GM12864 (cell line): ENCODE measurements around the gene GNAS.

Experiments
- DNase-seq: peaks from one replicate; pipeline ENCODE4 v3.0.0-alpha.2; 2011; ENCODE audit warnings: low read depth
- H3K4me3 ChIP-seq: 2 replicates; pipeline ENCODE4 v1.5.1; 2011; ENCODE audit warnings: mild to moderate bottlenecking, low read depth, low read length, control low read depth
- TF ChIP-seq, protein P1 (sequence below): IDR thresholded peaks from 2 replicates; pipeline ENCODE4 v1.5.1; 2011; ENCODE audit warnings: low read depth, mild to moderate bottlenecking, moderate library complexity, low read length, control low read depth, inconsistent platforms; ENCODE audit errors: missing control alignments

Gene GNAS

DNA sequence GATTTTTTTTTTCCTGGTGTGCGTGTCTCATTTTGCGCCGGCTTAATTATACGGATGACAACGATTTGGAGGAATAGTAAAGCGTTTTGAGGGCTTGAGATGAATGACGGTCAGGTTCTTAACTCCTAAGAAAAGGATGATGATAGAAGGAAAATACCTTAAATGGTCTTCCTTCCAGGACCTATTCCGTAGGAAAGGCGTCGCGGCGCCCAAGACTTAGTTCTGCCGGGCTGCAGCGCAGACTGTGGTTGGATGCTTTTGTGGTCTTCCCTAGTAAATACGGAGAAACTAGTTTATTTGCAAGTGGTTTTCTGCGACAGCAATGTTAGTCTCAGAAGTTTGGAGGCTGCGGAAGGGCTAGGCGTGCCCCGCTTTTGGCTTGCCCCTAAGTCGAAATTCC is 10.2 kb upstream of the GNAS start:
- H3K4me3 ChIP-seq: no peak overlapping the region
- no peak for DNase-seq
- TF ChIP-seq, protein P1, sequence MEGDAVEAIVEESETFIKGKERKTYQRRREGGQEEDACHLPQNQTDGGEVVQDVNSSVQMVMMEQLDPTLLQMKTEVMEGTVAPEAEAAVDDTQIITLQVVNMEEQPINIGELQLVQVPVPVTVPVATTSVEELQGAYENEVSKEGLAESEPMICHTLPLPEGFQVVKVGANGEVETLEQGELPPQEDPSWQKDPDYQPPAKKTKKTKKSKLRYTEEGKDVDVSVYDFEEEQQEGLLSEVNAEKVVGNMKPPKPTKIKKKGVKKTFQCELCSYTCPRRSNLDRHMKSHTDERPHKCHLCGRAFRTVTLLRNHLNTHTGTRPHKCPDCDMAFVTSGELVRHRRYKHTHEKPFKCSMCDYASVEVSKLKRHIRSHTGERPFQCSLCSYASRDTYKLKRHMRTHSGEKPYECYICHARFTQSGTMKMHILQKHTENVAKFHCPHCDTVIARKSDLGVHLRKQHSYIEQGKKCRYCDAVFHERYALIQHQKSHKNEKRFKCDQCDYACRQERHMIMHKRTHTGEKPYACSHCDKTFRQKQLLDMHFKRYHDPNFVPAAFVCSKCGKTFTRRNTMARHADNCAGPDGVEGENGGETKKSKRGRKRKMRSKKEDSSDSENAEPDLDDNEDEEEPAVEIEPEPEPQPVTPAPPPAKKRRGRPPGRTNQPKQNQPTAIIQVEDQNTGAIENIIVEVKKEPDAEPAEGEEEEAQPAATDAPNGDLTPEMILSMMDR: no peak

DNA sequence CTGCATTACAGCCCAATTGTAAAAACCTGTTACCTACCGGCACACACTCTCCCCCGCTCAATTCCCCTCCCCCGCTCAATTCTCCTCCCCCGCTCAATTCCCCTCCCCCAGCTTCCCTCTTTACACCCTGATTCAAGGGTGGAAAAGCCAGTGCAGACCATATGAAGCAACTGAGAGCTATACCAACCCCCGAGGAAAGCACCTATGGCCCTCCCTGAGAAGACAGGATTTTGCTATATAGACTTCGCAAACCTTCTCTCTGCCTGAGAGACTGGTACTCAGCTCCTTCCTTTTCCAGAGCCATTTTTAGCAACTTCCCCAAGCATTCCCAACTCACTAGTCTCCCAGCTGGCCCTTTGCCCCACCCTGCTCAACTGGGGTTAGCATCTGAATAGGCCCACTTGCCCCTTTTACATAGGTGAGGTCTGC is 9.4 kb upstream of the GNAS start:
- H3K4me3 ChIP-seq: no peak overlapping the region
- DNase-seq: no peak
- TF ChIP-seq, protein P1: no peak

DNA sequence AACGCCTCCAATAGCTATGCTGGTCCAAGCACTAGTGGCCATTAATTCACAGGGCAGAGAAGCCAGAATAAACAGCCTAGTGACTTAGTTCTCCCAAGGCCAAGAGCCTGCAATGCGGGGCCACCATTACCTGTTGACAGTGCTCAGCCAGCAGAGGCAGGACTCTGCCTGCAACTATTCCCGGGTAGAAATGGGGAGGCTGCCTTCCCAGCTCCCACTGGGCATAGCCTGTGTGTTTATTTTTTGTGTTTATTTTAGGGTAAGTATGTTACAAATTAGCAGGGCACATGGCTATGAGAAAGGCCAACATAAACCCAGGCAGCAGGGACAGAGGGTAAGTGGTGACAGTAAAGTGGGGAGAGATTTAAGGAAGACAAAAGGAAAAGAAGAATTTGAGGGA is 6.8 kb upstream of the GNAS start:
- H3K4me3 ChIP-seq: no peak overlapping the region
- DNase-seq: no peak
- TF ChIP-seq, protein P1: no peak

DNA sequence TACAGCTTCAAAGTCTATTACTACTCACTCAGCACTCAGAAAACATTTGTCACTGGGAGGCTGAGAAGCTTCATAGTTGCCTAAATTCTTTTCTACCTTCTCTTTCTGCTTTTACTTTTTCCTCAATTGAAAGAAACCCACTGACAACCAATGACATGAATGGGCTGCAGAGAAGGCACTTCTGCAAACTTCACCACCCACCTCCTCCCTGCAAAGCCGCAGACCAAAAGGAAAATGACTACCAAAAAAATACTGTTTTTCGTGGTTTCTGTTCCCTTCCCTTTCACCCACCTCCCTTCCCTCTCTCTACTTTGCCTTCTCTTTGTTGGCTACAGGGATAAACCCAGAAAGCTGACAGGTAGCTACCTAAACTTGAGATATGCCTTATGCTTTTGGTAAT is 5.1 kb upstream of the GNAS start:
- H3K4me3 ChIP-seq: no peak overlapping the region
- no peak for DNase-seq
- TF ChIP-seq, protein P1: no peak

DNA sequence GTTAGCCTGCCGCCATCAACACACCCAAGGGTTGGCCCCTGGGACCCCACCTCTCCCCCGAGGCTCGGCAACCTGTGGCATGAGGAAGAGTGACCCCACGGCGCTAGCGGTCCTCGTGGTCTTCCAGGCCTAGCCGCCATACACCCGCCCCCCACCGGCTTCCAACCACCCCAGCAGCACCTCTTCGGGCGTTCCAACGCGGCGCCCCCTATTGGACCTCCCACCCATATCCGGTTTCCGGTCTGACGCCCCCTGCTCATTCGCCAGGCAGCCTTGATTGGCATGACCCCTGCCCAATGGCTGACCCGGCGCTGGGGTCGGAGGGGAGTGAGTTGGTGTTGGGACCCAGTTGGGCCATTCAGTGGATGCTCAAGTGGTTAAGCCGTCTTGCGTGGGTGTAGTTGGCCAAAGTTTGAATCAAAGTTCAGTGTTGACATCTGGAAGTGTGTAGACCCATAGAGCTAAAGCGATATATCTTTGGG is 1.8 kb upstream of the GNAS start, which contains the start of gene GNAS-AS1:
GNAS-AS1 (minus strand) TSS at position 210 of the 482 bp plus-strand sequence.
- peak within 1 kb of the TSS; percentile 61 for H3K4me3 ChIP-seq
- TF ChIP-seq, protein P1: no peak
- DNase-seq: peak; percentile 81

DNA sequence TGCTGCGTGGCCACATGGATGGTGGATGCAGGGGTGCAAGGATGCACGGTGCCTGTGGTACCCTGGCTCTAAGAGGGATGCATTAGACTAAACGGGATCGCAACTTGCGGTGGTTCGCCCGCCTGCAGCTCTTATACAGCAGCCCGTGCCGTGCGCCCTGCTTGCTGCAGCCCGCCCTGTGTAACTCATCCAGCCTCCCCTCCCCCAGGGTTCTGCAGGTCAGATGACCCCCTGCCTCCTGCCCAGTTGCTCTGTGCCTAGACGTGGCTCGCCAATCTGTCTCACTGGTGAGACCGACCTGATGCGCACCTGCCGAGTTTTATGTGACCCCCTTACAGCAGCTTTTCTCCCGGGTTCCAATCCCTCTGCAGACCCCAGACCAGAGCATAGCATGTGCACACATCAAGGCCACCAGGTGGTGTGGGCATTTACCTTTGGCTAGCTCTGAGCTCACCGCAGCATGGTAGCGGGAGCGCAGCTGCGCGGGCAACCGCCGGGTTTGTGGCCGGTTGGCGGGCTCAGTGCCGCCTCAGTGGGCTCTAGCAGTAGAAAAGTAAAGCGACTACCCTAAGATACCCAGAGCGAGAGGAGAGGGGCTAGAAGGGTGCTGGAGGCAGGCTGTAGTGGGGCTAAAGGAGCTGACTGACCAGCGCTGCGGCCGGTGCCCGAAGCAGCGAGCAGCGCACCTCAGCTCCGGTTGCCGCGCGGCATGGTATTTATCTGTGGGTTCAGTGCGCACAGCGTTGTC is 1.1 kb upstream of the GNAS start:
- DNase-seq: no peak
- H3K4me3 ChIP-seq: peak overlapping the region; percentile 61
- TF ChIP-seq, protein P1: no peak
